SK-N-SH treated with all-trans-retinoic acid at 6 μM for 48 hours (cell line): ENCODE results near the gene CTU1.

ENCODE experiments used
- ARNTL ChIP-seq: fragments of 450-650 bp; formaldehyde crosslinking; IDR thresholded peaks from 2 replicates; pipeline ENCODE4 v1.5.0; 2020; ENCODE audit warnings: low read depth, mild to moderate bottlenecking, moderate library complexity, borderline replicate concordance
- CREB5 ChIP-seq: fragments of 250-450 bp; sonication (Bioruptor Pico); IDR thresholded peaks from 2 replicates; pipeline ENCODE4 v1.5.1; 2020; ENCODE audit warnings: low read depth, mild to moderate bottlenecking, moderate library complexity
- CSDC2 ChIP-seq: fragments of 250-450 bp; sonication (Bioruptor Pico); IDR thresholded peaks from 2 replicates; pipeline ENCODE4 v1.5.0; 2020; ENCODE audit warnings: mild to moderate bottlenecking, moderate library complexity
- ESRRG ChIP-seq: fragments of 250-450 bp; sonication (Bioruptor Pico); IDR thresholded peaks from 2 replicates; pipeline ENCODE4 v1.6.1; 2021; ENCODE audit warnings: mild to moderate bottlenecking
- ISL1 ChIP-seq: fragments of 250-450 bp; sonication (Bioruptor Pico); IDR thresholded peaks from 2 replicates; pipeline ENCODE4 v2.1.2; 2022; ENCODE audit warnings: mild to moderate bottlenecking, moderate library complexity
- OSR1 ChIP-seq: fragments of 250-450 bp; sonication (Bioruptor Pico); IDR thresholded peaks from 2 replicates; pipeline ENCODE4 v1.8.0; 2022; ENCODE audit warnings: moderate library complexity, mild to moderate bottlenecking, inconsistent platforms
- RARB ChIP-seq: fragments of 250-450 bp; sonication (Bioruptor Pico); IDR thresholded peaks from 2 replicates; pipeline ENCODE4 v1.8.0; 2021; ENCODE audit warnings: mild to moderate bottlenecking, moderate library complexity
- SNAI2 ChIP-seq: fragments of 250-450 bp; sonication (Bioruptor Pico); IDR thresholded peaks from 2 replicates; pipeline ENCODE4 v1.5.0; 2020; ENCODE audit warnings: mild to moderate bottlenecking, moderate library complexity
- TOX ChIP-seq: fragments of 250-450 bp; sonication (Bioruptor Pico); IDR thresholded peaks from 2 replicates; pipeline ENCODE4 v1.8.0; 2021; ENCODE audit warnings: mild to moderate bottlenecking, moderate library complexity, borderline replicate concordance
- ZC3H10 ChIP-seq: fragments of 250-450 bp; sonication (Bioruptor Pico); IDR thresholded peaks from 2 replicates; pipeline ENCODE4 v1.5.1; 2021; ENCODE audit warnings: mild to moderate bottlenecking, moderate library complexity
- ZFP3 ChIP-seq: fragments of 250-450 bp; sonication (Bioruptor Pico); IDR thresholded peaks from 2 replicates; pipeline ENCODE4 v1.5.0; 2020; ENCODE audit warnings: mild to moderate bottlenecking, moderate library complexity
- ZFP30 ChIP-seq: fragments of 450-650 bp; formaldehyde crosslinking; IDR thresholded peaks from 2 replicates; pipeline ENCODE4 v1.5.0; 2022; ENCODE audit warnings: mild to moderate bottlenecking, moderate library complexity
- ZNF8 ChIP-seq: fragments of 450-650 bp; formaldehyde crosslinking; IDR thresholded peaks from 2 replicates; pipeline ENCODE4 v1.5.0; 2020; ENCODE audit warnings: mild to moderate bottlenecking, moderate library complexity
- TF ChIP-seq, protein P1 (sequence below): fragments of 250-450 bp; sonication (Bioruptor Pico); IDR thresholded peaks from 2 replicates; pipeline ENCODE4 v1.8.0; 2020; ENCODE audit warnings: mild to moderate bottlenecking, moderate library complexity, borderline replicate concordance

DNA sequence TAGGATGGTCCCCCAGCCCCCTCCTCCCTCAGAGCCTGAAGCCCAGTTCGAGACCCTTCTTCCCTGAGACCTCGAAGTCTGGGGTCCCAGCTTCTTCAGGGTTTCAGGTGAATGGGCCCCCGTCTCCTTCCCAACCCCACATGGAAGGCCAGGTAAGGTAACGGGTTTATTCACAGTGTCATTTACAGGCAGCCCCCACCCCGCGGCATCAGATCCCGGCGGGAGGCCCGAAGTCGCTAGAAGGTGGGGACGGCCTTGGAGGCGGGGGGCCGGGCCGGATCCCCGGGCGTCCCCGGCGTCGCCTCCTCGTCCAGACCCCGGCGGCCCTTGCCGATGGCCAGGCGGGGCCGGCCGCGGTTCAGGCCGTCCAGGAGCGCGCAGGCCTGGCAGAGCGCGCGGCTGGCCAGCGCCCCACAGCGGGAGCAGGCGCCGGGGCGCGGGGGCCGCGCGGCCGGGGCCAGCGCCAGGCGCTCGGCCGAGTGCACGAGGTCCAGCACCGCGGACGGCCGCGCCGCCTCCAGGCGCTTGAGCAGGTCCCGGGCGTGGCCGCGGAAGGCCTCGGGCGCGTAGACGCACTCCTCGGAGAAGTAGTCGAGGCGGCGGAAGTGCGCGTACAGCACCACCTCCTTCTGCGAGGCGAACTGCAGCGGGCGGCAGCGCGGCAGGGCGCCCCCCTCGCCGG is 9.7 kb downstream of the CTU1 start:
- TF ChIP-seq ZFP3 (CRISPR knock-in tag) (no peak), SNAI2 (CRISPR knock-in tag) (no peak), ARNTL (no peak), ESRRG (CRISPR knock-in tag) (no peak), CREB5 (CRISPR knock-in tag) (no peak), OSR1 (CRISPR knock-in tag) (no peak), ZNF8 (no peak), ZFP30 (CRISPR knock-in tag) (no peak), ZC3H10 (CRISPR knock-in tag) (no peak), CSDC2 (no peak), RARB (CRISPR knock-in tag) (no peak), TOX (CRISPR knock-in tag) (no peak), ISL1 (CRISPR knock-in tag) (no peak)
- TF ChIP-seq, protein P1, sequence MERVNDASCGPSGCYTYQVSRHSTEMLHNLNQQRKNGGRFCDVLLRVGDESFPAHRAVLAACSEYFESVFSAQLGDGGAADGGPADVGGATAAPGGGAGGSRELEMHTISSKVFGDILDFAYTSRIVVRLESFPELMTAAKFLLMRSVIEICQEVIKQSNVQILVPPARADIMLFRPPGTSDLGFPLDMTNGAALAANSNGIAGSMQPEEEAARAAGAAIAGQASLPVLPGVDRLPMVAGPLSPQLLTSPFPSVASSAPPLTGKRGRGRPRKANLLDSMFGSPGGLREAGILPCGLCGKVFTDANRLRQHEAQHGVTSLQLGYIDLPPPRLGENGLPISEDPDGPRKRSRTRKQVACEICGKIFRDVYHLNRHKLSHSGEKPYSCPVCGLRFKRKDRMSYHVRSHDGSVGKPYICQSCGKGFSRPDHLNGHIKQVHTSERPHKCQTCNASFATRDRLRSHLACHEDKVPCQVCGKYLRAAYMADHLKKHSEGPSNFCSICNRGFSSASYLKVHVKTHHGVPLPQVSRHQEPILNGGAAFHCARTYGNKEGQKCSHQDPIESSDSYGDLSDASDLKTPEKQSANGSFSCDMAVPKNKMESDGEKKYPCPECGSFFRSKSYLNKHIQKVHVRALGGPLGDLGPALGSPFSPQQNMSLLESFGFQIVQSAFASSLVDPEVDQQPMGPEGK (CRISPR knock-in tag) = no peak
